ENCODE data around the gene PPARD.

GRCh38 chr6:35402136-35402855, 59.9 kb downstream of the PPARD start:
- TF ChIP-seq POLR2A (IDR thresholded peaks at IDR 0.05) (no peak), CTCF (IDR thresholded peaks at IDR 0.05) (no peak), POLR2AphosphoS5 (IDR thresholded peaks at IDR 0.05) (no peak), EP300 (IDR thresholded peaks at IDR 0.05) (no peak)

All from gastroesophageal sphincter (tissue), 3 donors.